Occipital lobe (tissue), 2 donors: ENCODE measurements around the gene KCNAB2. TPM values are rescaled to one million over a fixed set of nuclear protein-coding genes. Genes with fewer than 3 reads are reported as not detected.

Source experiments
- DNase-seq: peaks from one replicate; lab custom pipeline; 2025; lab: John Stamatoyannopoulos, UW
- total RNA-seq: library from RNA; depleted of rRNA; stranded (reverse); fragments of >200 nt; gene quantifications from one replicate; pipeline ENCODE4 v1.2.3, GENCODE V29; 2014

Gene KCNAB2
- total RNA-seq, 1 donor from 2014 or later: 5.1 TPM

DNA sequence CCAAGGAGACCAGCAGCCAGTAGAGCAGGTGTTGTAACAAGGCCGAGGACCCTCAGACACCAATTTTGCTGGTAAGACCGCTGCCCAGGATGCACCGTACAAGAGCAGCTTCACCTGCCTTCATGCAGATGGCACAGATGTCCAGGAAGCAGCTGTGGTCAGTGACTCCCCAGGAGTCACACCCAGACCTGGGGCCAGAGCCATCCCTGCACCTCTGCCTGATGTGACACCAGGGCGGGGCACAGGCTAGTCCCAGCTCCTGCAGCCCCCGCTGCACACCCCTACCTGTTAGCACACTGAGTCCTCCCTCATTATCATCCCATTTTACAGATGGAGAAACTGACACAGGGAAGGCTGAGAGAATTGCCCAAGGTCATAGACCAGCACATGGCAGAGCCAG is 16.3 kb upstream of the KCNAB2 start:
- DNase-seq: no peak

DNA sequence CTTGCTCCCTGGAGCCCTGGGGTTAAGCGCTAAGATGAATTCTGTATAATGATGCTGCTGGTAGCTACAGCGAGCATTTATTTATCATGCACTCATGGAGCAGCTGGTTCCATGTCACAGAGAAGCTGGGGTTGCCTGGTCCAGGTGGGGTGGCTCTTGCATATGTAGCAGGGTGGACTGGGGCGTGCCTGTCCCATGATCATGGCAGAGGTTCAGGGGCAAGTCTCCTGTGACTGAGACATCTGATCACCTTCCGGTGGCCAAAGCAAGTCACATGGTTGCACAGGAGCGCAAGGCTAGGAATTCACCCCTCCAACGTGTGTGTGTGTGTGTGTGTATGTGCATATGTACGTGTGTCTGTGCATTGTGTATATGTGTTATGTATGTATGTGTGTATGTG is 15.6 kb upstream of the KCNAB2 start:
- DNase-seq: no peak

DNA sequence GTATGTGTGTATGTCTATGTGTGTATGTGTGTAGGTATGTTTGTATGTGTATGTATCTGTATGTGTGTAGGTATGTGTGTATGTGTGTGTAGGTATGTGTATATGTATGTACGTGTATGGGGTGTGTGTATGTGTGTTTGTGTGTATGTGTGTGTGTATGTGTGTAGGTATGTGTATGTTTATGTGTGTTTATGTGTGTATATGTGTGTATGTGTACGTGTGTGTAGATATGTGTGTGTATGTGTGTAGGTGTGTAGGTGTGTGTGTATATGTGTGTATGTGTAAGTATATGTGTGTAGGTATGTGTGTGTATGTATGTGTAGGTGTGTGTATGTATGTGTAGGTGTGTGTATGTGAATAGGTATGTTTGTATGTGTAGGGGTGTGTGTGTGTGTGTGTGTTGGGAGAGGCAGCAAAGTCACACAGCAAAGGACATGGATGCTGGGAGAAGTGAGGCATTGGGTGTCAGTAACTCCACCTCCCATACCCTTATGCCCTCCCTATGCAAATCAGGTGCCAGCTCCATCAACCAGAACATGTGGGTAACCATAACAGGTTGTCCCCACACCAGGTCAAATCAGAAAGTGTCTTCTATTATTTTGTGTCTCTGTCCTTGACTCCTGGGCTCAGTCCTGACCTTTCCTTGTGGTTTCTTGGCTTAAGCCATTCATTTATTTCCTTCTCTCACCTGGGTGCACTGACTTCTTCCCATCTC is 15.0 kb upstream of the KCNAB2 start:
- no peak for DNase-seq

DNA sequence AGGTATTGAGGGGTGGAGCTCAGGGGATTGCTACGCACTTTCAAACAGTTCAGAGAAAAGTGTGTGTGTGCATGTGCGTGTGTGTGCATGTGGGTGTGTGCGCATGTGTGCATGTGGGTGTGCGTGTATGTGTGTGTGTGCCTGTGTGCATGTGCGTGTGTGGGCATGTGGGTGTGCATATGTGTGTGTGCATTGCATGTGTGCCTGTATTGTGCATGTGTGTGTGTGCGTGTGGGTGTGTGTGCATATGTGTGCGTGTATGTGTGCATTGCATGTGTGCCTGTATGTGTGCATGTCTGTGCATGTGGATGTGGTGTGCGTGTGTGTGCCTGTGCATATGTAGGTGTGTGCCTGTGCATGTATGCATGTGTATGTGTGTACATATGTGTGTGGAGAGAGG is 12.6 kb upstream of the KCNAB2 start:
- no peak for DNase-seq

DNA sequence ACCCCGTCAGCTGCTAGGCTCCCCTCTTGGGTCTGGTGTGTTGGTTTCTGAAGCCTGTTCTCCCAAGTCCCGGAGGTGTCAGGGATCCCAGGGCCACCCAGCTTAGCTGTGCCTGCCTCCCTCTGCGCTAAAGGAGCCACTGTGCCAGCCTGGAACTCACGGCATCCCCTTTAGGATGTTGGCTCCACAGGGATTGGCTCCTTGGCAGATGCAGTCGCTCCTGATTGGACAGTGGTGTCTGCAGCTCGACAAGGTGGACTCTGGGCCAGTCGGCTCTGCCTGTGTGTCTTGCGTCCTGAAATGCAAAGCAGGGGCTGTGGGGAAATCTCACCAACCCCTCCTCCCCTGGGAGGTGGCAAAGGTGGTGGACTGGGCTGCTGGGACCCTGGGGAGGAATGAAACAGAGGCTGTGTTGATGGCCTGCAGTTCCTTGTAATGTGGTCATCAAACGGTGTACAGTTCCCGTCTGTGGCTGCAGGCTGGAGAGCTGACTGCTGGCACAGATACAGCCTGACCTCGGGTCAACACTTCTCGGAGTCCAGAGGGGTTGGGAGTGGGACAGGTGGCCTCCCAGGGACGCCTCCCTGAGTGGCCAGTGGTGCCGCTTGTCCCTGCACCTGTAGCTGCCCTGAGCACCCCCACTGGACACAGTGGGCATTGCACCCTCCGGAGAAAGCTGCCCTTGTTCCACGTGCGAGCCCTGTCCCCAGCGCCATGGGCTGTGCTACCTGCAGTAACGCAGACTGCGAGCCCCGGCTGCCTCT is 11.5 kb upstream of the KCNAB2 start:
- DNase-seq: peak; percentile 82

DNA sequence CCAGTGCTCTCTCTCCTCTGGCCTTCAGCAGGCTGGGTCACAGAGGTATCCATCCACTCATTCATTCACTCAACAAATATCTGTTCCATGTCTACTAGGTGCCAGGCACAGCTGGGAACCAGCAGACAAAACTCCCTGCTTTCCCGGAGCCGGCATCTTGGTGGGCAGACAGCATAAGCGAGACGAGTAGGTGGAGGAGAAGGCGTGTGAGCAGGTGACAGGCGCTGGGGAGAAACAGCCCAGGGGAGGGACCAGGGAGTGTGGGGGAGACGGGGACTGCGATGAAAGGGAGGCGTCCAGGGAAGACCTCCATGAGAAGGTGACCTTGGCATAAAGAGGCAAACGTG is 11.0 kb upstream of the KCNAB2 start:
- peak; percentile 45 for DNase-seq

DNA sequence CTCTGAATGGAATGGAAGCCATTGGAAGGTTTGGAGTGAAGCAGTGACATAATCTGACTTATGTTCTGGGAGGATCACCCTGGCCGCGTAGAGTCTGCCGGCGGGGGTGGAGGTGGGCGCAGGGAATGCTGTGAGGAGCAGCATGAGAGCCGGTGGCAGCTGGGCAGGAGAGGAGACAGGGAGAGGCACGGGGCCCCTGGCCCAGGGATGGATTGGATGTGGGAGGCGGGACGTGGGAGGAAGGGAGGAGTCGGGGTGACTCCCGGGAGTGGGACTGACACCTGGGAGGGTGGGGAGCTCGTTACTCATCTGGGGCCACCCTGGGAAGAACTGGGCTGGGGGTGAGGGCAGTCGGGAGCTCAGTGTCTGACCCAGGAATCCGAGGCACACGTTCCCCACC is 10.4 kb upstream of the KCNAB2 start:
- no peak for DNase-seq

DNA sequence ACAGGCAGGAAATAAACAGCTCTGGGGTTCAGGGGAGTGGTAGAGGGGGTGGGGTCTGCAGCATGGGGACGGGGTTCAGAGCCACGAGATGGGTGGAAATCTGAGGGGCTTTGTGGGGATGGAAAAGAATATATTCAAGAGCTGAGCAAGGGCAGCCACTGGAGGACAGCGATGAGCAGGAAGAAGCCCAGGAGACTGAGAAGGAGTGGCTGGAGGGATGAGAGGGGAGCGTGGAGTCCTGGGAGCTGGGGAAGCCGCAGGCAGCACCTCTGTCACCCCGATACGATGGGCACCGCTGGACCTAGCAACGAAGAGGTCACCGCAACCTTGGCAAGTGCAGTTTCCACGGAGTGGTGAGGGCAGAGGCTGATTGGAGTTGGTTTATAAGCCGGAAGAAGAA is 10.0 kb upstream of the KCNAB2 start:
- no peak for DNase-seq

DNA sequence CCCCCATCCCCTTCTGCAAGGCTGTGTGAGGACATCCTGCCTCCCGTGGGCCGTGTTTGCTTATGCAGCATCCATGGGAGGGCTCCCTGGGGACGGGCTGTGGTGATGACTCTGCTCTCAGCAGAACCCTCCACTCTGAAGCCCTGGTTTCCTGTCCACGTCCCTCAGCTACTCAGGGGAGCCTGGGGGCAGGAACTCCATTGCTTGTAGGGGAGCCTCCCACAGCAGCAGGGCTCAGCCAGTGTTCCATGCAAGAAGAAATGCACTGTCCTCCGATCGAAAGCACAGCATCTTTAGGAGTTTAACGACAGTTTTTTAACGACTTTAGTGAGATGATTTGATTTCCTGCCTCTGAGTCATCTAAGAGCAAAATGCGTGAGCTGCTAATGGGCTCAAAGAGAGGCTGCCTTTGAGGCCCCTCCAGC is 8.3 kb upstream of the KCNAB2 start:
- DNase-seq: no peak

DNA sequence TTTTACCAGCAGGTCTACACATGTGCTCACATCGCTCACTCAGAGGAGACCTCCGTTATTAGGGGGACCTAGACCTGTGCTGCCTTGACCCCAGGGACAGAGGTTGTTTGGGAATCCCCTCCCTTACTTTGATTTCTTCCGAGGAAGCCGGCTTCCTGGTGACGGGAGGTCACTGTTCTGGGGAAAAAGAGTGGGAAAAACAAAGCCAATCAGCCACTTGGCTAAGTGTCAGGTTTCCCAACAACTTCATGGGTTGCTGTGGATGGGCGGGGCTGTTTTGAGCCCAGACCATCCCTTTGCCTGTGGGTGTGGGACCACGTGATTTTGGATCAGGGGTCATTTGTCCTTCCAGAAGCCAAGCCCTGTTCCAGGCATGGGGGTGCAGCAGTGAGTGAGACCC is 7.1 kb upstream of the KCNAB2 start:
- DNase-seq: no peak

DNA sequence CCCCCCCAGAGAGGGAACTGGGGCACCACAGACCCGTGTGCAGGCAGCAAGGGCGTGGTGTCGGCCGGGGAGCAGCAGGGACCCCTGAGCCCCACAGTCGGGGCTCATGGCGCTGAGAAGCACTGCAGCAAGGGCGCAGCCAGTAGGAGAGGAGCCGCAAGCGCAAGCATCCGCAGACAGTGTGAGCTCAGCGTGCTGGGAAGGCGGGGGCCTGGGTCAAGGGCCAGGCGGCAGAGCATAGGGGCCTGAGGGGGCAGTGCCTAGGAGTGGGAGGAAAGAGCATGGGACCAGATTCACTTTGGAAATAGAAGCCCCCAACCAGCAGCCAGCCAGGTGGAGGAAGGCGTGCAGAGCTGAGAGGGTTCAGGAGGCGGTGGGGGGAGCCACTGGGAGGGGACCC is 6.7 kb upstream of the KCNAB2 start:
- no peak for DNase-seq

DNA sequence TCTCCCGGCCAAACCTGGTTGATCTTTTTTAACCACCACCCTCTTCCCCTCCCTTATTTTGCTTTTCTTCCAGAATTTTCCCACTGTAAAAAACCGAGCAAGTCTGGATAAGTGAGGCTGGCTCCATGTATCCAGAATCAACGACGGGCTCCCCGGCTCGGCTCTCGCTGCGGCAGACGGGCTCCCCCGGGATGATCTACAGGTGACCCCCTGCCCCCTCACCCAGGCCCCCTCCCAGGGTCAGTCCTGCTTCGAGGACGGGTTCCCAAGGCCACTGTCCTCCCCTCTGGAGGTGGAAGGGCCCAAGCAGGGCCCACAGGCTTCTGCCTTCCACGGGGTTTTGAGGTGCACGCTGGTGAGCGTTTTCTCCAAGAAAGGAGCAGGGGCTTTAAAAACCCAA is 5.2 kb upstream of the KCNAB2 start:
- no peak for DNase-seq

DNA sequence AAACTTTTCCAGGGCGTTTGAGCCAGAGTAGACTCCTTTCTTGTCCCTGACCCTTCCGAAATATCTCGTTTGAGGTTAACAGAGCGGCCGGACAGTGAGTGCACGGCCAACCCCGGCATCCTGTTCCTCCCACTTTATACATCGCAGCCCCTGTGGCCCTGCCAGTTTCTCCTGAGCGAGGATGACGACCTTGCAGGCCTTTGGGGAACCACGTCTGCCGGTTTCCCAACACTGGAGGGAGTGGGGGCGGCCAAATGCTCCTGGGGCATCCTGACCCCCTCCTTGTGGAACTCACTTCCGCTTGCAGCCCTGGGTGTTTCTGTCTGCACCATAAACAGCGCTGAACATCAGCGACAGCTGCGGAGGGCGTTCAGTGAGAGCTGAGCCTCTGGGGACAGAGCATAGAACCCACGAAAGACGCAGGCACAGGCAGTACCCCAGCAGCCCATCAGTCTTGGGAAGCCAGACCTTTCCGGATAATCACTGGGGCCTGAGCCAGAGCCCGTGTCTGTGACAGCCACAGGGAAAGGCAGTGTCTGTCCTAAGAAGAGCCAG is 4.8 kb upstream of the KCNAB2 start:
- DNase-seq: no peak

DNA sequence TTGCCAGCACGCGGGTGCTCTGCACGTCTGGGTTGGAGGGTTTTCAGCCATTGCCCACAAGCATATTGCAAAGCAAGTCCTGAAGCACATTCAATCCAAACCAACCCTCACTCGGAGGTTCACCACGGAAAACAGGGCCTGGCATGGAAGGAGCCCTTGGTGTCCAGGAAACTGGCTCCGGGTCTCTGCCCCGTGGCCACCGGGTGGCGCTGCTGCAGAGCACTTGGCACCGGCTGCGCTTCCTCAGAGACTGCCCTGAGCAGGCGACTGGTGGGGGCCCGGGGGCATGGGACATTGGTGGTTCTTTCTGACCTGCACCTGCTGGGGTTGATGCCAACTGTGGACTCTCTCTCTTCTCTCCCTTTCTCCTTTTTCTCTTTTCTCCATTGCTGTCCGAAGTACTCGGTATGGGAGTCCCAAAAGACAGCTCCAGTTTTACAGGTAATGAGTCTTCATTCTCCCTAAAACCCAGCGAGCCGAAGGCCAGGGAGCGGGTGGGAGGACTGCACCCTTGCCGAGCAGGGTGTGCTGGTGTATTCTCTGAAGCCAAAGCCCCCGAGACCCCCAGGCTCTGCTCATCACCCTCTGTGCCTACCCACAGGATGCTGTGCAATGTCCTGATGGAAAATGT is 4.1 kb upstream of the KCNAB2 start:
- DNase-seq: no peak

DNA sequence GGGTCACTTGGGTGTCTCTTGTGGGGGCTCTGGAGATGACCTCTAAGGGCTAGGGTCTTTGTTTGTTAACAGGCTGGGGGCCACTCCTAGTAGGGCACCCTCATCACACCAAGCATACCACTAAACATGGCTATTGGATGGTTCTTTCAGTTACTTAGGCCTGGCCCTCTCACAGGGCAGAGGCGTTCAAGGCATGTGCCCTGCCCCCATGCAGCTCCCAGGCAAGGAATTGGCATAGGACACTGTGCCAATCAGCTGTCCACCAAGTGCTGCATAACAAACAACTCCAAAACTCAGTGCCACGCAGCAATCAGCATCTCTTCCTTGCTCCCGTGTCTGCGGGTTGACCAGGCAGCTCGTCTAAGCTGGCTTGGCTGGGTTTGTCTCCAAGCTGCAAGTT is 2.1 kb upstream of the KCNAB2 start:
- no peak for DNase-seq

DNA sequence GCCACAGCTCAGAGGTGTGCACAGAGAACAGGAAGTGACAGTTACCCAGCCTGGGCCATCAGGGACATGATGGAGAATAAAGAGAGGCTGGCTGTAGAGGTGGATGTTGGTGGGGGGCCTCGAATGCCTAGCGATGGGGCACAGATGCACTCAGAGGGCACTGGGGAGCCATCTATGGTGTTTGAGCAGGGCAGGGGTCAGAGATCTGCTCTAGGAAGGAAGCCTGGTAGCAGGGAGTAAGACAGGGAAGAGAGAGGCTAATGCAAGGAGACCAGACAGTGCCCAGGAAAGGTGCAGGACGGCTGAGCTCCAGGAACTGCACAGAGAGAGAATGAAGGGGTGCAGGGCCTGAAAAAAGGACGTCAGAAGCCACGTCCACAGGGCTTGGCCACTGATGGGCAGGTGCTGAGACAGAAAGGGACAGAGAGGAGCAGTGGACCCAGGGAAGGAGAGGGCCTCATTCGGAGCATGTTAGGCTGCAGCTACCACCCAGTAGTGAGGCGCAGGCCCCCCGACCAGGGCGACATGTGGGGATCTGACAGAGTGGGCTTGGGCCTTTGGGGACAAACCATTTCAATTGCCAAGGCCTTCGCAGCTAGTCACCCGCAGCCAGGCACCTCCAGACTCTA is 1.1 kb upstream of the KCNAB2 start:
- DNase-seq: no peak

DNA sequence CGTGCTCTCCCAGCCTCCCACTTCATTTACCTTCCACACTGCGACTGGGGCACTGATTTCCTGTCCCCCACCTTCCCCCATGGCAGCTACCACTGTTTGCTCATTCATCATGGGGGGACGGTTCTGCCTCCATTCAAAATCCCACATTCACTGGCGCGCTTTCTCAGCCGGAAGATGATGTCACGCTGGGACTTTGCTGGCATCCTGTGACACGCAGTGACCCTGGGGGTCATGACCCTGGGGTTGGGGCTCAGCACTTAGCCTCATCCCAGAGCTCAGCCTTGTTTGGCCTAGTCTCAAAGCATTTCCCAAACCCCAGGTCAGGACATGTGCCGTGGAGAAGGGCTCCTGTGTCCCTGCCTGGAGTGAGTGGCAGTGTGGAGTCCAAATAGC is 582 bp upstream of the KCNAB2 start:
- no peak for DNase-seq

DNA sequence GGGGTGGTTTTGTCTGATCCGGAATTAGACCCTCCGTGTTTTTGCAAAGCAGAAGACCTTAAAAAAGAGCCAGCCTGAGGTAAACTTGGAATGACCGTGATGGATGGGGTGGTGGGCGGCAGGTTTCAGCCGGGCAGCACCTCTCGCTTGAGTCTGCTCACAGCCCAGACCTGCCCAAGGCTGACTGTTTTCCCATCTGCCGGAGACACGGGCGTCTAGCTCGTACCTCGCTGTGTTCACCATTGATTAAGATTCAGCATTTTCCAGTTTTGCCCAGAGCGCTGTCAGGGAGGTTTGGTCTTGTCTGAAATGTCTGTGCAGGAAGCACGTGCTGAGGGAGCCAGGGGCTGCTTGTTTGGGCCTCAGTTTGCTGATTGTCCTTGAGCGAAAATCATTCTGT is 591 bp downstream of the KCNAB2 start:
- no peak for DNase-seq

DNA sequence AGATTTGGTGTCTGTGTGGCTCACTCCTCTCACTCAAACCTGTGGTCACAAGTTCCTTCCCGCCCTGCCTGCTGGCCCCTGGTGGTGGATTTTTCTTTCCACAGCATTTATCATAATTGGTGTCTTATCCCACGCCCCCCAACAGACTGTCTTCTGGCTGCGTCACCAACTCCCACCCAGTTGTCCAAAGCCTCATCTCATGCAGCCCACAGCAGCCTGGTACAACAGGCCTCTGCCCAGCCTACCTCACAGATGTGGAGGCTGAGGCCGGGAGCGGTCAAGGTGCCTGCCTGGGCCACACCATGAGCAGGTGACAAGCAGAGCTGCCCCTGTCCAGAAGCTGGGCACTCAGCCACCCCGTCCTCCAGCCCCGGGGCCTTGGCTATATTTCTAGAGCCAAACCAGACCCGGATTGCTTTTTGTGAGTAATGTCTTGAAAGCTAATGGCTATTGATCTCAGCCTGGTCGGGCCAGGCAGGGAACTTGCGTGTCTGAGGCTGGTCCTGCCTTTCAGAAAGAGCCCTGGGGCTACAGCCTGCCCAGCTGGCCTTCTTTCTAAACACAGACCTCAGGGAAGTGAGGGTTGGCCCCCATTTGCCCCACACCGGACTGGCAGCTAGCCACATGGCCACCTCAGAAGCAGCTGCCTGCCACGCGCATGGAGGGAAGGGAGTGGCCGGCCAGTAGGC is 2.6 kb downstream of the KCNAB2 start:
- peak; percentile 32 for DNase-seq

DNA sequence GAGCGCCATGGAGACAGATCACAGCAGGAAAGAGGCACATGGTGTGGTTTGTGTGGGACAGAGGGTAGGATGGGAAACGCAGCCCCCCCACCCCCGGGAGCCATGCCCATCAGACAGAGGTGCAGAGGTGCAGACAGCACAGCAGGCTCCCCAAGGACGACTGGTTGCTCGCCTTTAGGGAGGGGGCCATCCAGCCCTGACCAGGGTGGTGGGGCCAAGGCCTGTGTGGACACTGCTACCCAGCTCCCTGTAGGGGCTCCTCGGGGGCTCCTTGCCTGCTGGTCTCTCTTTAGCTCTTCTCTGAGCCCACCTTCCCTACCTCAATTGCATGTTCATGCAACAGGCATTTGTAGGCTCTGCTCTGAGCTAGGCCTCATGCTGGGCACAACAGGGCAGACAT is 3.7 kb downstream of the KCNAB2 start:
- DNase-seq: no peak

DNA sequence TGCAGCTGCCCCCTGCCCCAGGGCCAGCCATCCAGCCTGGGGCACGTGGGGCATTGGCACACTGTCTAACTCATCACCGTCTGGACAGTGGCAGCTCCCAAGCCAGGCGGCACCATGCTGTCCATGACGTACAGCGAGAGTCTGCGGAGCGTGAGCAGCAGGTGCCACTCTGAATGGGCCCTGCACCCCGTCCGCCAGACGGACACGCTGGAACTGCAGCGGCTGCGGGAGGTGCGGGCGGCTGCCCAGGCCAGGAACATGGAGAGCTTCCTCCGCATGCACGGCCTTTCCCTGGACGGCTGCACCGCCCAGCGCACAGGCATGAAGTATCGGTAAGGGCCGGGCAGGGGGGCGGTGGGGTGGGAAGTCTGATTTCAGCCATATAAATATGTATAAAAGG is 5.7 kb downstream of the KCNAB2 start:
- no peak for DNase-seq
